ENCODE measurements around the gene KIF3A.

DNA sequence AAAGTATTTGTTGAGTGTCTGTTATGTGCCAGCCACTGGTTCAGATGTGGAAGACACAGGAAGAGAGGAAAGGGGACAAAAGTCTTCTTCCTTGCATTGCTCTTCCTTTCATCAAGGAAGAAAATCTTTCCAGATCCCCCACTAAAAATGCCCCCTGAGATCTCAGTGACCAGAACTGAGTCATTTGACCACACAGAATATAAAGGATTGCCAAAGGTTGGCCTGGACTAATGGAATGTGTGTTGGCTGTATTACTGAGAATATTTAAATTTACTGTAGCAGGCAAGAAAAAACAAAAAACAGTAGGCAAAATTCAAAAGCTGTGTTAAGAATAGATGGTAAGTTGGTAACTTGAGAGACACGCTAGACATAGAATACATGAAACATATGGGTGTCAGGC is 49.7 kb upstream of the KIF3A start:
- TF ChIP-seq, protein P1, sequence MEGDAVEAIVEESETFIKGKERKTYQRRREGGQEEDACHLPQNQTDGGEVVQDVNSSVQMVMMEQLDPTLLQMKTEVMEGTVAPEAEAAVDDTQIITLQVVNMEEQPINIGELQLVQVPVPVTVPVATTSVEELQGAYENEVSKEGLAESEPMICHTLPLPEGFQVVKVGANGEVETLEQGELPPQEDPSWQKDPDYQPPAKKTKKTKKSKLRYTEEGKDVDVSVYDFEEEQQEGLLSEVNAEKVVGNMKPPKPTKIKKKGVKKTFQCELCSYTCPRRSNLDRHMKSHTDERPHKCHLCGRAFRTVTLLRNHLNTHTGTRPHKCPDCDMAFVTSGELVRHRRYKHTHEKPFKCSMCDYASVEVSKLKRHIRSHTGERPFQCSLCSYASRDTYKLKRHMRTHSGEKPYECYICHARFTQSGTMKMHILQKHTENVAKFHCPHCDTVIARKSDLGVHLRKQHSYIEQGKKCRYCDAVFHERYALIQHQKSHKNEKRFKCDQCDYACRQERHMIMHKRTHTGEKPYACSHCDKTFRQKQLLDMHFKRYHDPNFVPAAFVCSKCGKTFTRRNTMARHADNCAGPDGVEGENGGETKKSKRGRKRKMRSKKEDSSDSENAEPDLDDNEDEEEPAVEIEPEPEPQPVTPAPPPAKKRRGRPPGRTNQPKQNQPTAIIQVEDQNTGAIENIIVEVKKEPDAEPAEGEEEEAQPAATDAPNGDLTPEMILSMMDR (IDR thresholded peaks at IDR 0.05): no peak
- TF ChIP-seq EZH2 (IDR thresholded peaks at IDR 0.05): no peak
- no peak for TF ChIP-seq EZH2phosphoT487 (IDR thresholded peaks at IDR 0.05)
